Neural cell (in vitro differentiated cells): ENCODE measurements around the gene SOX5. TPM values are rescaled to one million over a fixed set of nuclear protein-coding genes. Genes with fewer than 3 reads are reported as not detected.

Experiments
- H2AFZ ChIP-seq: fragments of 200-600, 300-800 bp; sonication (generic), shearing (Covaris generic); 2 replicates; pipeline ENCODE4 v1.6.0; 2014; ENCODE audit warnings: low read depth, mild to moderate bottlenecking, antibody characterized with exemption, low read length, moderate library complexity
- H3F3A ChIP-seq: fragments of 200-600 bp; shearing (Covaris generic); 2 replicates; pipeline ENCODE4 v1.6.1; 2016; ENCODE audit warnings: mild to moderate bottlenecking, moderate library complexity, mixed read lengths, antibody characterized with exemption, low read length; ENCODE audit not compliant: insufficient read depth, poor library complexity, severe bottlenecking
- H3K27ac ChIP-seq: fragments of 200-600, 300-800 bp; sonication (generic), shearing (Covaris generic); 2 replicates; pipeline ENCODE4 v1.5.1; 2014; ENCODE audit warnings: mild to moderate bottlenecking, low read length, moderate library complexity
- H3K27me3 ChIP-seq: fragments of 300-800, 200-600 bp; sonication (generic), shearing (Covaris generic); 2 replicates; pipeline ENCODE4 v1.6.0; 2014; ENCODE audit warnings: mild to moderate bottlenecking, low read depth, low read length, moderate library complexity; ENCODE audit not compliant: insufficient read depth
- H3K36me3 ChIP-seq: fragments of 300-800, 200-600 bp; sonication (generic), shearing (Covaris generic); 2 replicates; pipeline ENCODE4 v1.5.1; 2014; ENCODE audit warnings: mild to moderate bottlenecking, antibody characterized with exemption, low read length, moderate library complexity; ENCODE audit not compliant: insufficient read depth
- H3K4me2 ChIP-seq: fragments of 300-800, 200-600 bp; sonication (generic), shearing (Covaris generic); 2 replicates; pipeline ENCODE4 v1.6.0; 2014; ENCODE audit warnings: mild to moderate bottlenecking, low read length
- H3K4me3 ChIP-seq: fragments of 300-800, 200-600 bp; sonication (generic), shearing (Covaris generic); 2 replicates; pipeline ENCODE4 v1.5.1; 2014; ENCODE audit warnings: mild to moderate bottlenecking, low read length, moderate library complexity
- H3K79me2 ChIP-seq: fragments of 200-600 bp; shearing (Covaris generic); replicated peaks from 2 replicates; pipeline ENCODE4 v1.6.0; 2014; ENCODE audit warnings: mild to moderate bottlenecking, low read length, moderate library complexity; ENCODE audit not compliant: insufficient read depth
- H3K9ac ChIP-seq: fragments of 300-800, 200-600 bp; sonication (generic), shearing (Covaris generic); 2 replicates; pipeline ENCODE4 v1.6.1; 2016; ENCODE audit warnings: mild to moderate bottlenecking, low read length, mixed read lengths
- H3K9me2 ChIP-seq: fragments of 200-600 bp; shearing (Covaris generic); 2 replicates; pipeline ENCODE4 v1.6.1; 2016; ENCODE audit warnings: mild to moderate bottlenecking, low read length, mixed read lengths; ENCODE audit not compliant: insufficient read depth
- H3K9me3 ChIP-seq: fragments of 200-600, 300-800 bp; sonication (generic), shearing (Covaris generic); 2 replicates; pipeline ENCODE4 v1.6.1; 2016; ENCODE audit warnings: mild to moderate bottlenecking, mixed run types, low read length, moderate library complexity, mixed read lengths
- H4K20me1 ChIP-seq: fragments of 200-600 bp; shearing (Covaris generic); 2 replicates; pipeline ENCODE4 v1.6.1; 2016; ENCODE audit warnings: mild to moderate bottlenecking, mixed run types; ENCODE audit not compliant: insufficient read depth
- CTCF ChIP-seq: fragments of 450-650 bp; IDR thresholded peaks from 2 replicates; pipeline ENCODE4 v1.5.1; 2014; ENCODE audit warnings: antibody characterized with exemption, mild to moderate bottlenecking, moderate library complexity; ENCODE audit not compliant: poor library complexity, severe bottlenecking
- EP300 ChIP-seq: fragments of 450-650 bp; conservative IDR thresholded peaks from 2 replicates; pipeline ENCODE4 v1.6.1; 2014; ENCODE audit warnings: antibody characterized with exemption, mild to moderate bottlenecking, moderate library complexity; ENCODE audit not compliant: poor library complexity, severe bottlenecking
- EZH2 ChIP-seq: fragments of 200-600, 300-800 bp; shearing (Covaris generic), sonication (generic); IDR thresholded peaks from 2 replicates; pipeline ENCODE4 v1.6.1; 2014; ENCODE audit warnings: antibody characterized with exemption, low read length, borderline replicate concordance, mild to moderate bottlenecking; ENCODE audit not compliant: insufficient read depth, poor library complexity, severe bottlenecking
- MXI1 ChIP-seq: fragments of 450-650 bp; conservative IDR thresholded peaks from 2 replicates; pipeline ENCODE4 v1.6.1; 2014; ENCODE audit warnings: antibody characterized with exemption, mild to moderate bottlenecking; ENCODE audit not compliant: poor library complexity, severe bottlenecking
- POLR2AphosphoS5 ChIP-seq: IDR thresholded peaks from 2 replicates; pipeline ENCODE4 v1.6.1; 2012
- RAD21 ChIP-seq: fragments of 450-650 bp; conservative IDR thresholded peaks from 2 replicates; pipeline ENCODE4 v1.6.1; 2014; ENCODE audit warnings: antibody characterized with exemption, mild to moderate bottlenecking, moderate library complexity
- REST ChIP-seq: IDR thresholded peaks from 2 replicates; pipeline ENCODE4 v1.6.1; 2012; ENCODE audit warnings: borderline replicate concordance
- SMC3 ChIP-seq: fragments of 450-650 bp; conservative IDR thresholded peaks from 2 replicates; pipeline ENCODE4 v1.6.1; 2014; ENCODE audit warnings: antibody characterized with exemption, mild to moderate bottlenecking, moderate library complexity; ENCODE audit not compliant: poor library complexity
- TAF1 ChIP-seq: IDR thresholded peaks from 2 replicates; pipeline ENCODE4 v1.6.1; 2012; ENCODE audit warnings: low read depth
- polyA plus RNA-seq: library from polyadenylated mRNA; depleted of rRNA; stranded (reverse); fragments of >200 nt; gene quantifications from 2 replicates; pipeline ENCODE4 v1.2.3, GENCODE V29; 2014

SOX5 gene
- polyA plus RNA-seq, 1 donor from 2014 or later: 1.8 TPM

- Histone ChIP-seq H3K79me2 (peaks cover 5% of the 10 kb centered on the region), H3K9ac (no peak overlapping the region)
Measured at GRCh38 chr12:23707270-23707669, 242.2 kb downstream of the SOX5 start.

More at GRCh38 chr12:23707270-23707669, 242.2 kb downstream of the SOX5 start:
- no peak overlapping the region for H3K4me3 ChIP-seq
- TF ChIP-seq REST (no peak), POLR2AphosphoS5 (no peak), TAF1 (no peak), RAD21 (no peak), MXI1 (no peak), EP300 (no peak), EZH2 (no peak), SMC3 (no peak), CTCF (no peak)
- H3F3A ChIP-seq: no peaks in the 10 kb centered on the region
- H4K20me1 ChIP-seq: no peaks in the 10 kb centered on the region
- no peak overlapping the region for H3K4me2 ChIP-seq
- no peaks in the 10 kb centered on the region for H3K36me3 ChIP-seq
- H3K27ac ChIP-seq: no peak overlapping the region
- no peaks in the 10 kb centered on the region for H3K9me2 ChIP-seq
- no peaks in the 10 kb centered on the region for H3K9me3 ChIP-seq
- H3K27me3 ChIP-seq: no peaks in the 10 kb centered on the region
- no peak overlapping the region for H2AFZ ChIP-seq
